Thoracic aorta (tissue), 2 donors: Measurements from ENCODE around the gene COQ10B. TPM values are rescaled to one million over a fixed set of nuclear protein-coding genes. Genes with fewer than 3 reads are reported as not detected.
"Not testable (repeated sequence)": the region's sequence is repeated elsewhere in the genome, so short reads cannot be mapped to it uniquely, and the experiment has no call there.

Source experiments
- ATAC-seq: fragments of 150-250 bp; one replicate; pipeline ENCODE4 v1.8.0; 2017; ENCODE audit warnings: low read depth; ENCODE audit not compliant: insufficient number of reproducible peaks, low FRiP score
- DNase-seq: peaks from one replicate; pipeline ENCODE4 v3.0.0-alpha.2; 2020; ENCODE audit warnings: low spot score
- H3K27ac ChIP-seq, 2 donors: fragments of 200-600 bp; sonication (generic); 1 replicate in 1 of 2; 2 replicates in 1 of 2; pipeline ENCODE4 v1.5.1; 2016; ENCODE audit warnings: mild to moderate bottlenecking in 2 of 2, moderate library complexity in 2 of 2
- H3K27me3 ChIP-seq: fragments of 200-600 bp; sonication (generic); replicated peaks from 2 replicates; pipeline ENCODE4 v1.6.0; 2016; ENCODE audit warnings: mild to moderate bottlenecking; ENCODE audit not compliant: insufficient read depth
- H3K36me3 ChIP-seq: fragments of 200-600 bp; sonication (generic); one replicate; pipeline ENCODE4 v1.5.1; 2016
- H3K4me1 ChIP-seq, 2 donors: fragments of 200-600 bp; sonication (generic); 1 replicate in 1 of 2; 2 replicates in 1 of 2; pipeline versions ENCODE4 v1.5.1 to v1.6.0; 2016; ENCODE audit warnings: low read depth in 2 of 2, mild to moderate bottlenecking in 1 of 2; ENCODE audit not compliant: control insufficient read depth in 1 of 2
- H3K4me3 ChIP-seq: fragments of 200-600 bp; sonication (generic); 2 replicates; pipeline ENCODE4 v1.5.1; 2016; ENCODE audit warnings: mild to moderate bottlenecking
- H3K9me3 ChIP-seq: fragments of 200-600 bp; sonication (generic); 2 replicates; pipeline ENCODE4 v1.5.1; 2016
- total RNA-seq, 2 donors: library from RNA; depleted of rRNA; stranded (reverse); fragments of >200 nt; gene quantifications; one replicate each; pipeline versions ENCODE4 v1.1.0 to v1.2.3, GENCODE V29; 2016
- TF ChIP-seq, protein P1 (sequence below): fragments of 200-600 bp; sonication (generic); IDR thresholded peaks from one replicate; pipeline ENCODE4 v1.5.1; 2019; ENCODE audit warnings: antibody characterized with exemption

COQ10B gene
- total RNA-seq, 2 donors from 2014 or later = 41.6 to 42.8 TPM

DNA sequence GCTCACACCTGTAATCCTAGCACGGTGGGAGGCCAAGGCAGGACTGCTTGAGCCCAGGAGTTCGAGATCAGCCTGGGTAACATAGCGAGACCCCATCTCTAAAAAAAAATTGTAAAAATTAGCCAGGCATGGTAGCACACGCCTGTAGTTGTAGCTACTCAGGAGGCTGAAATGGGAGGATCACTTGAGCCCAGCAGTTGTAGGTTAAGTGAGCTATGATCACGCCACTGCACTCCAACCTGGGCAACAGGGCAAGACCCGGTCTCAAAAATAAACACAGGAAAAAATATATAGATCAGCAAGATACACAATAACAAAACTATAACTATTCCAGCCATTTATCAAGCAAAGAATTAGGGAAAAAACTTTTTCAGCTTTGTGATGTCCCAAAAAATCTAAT, 21.5 kb upstream of the COQ10B start:
- H3K4me3 ChIP-seq = peak overlapping the region; percentile 90
- H3K27ac ChIP-seq = no peak overlapping the region
- H3K4me1 ChIP-seq = peaks cover 66 to 69% of the 10 kb centered on the region in 2 donors
- no peaks in the 10 kb centered on the region for H3K36me3 ChIP-seq
- no peak for ATAC-seq
- TF ChIP-seq, protein P1, sequence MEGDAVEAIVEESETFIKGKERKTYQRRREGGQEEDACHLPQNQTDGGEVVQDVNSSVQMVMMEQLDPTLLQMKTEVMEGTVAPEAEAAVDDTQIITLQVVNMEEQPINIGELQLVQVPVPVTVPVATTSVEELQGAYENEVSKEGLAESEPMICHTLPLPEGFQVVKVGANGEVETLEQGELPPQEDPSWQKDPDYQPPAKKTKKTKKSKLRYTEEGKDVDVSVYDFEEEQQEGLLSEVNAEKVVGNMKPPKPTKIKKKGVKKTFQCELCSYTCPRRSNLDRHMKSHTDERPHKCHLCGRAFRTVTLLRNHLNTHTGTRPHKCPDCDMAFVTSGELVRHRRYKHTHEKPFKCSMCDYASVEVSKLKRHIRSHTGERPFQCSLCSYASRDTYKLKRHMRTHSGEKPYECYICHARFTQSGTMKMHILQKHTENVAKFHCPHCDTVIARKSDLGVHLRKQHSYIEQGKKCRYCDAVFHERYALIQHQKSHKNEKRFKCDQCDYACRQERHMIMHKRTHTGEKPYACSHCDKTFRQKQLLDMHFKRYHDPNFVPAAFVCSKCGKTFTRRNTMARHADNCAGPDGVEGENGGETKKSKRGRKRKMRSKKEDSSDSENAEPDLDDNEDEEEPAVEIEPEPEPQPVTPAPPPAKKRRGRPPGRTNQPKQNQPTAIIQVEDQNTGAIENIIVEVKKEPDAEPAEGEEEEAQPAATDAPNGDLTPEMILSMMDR = no peak
- no peaks in the 10 kb centered on the region for H3K27me3 ChIP-seq
- no peak for DNase-seq
- H3K9me3 ChIP-seq = no peaks in the 10 kb centered on the region

DNA sequence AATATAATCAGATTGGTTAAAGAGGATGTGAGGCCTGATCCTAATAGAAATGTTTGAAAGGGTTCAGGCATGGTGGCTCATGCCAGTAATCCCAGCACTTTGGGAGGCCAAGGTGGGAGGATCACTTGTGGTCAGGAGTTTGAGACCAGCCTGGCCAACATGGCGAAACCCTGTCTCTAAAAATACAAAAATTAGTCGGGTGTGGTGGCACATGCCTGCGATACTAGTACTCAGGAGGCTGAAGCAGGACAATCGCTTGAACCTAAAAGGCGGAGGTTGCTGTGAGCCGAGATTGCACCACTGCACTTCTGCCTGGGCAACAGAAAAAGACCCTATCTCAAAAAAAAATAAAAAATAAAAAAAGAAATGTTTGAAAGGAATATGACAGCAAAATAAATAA, 20.8 kb upstream of the COQ10B start:
- H3K4me1 ChIP-seq = peaks cover 59 to 63% of the 10 kb centered on the region in 2 donors
- H3K36me3 ChIP-seq, H3K9me3 ChIP-seq, DNase-seq, H3K27me3 ChIP-seq, H3K27ac ChIP-seq, ATAC-seq: not testable (repeated sequence)
- peak overlapping the region; percentile 90 for H3K4me3 ChIP-seq

DNA sequence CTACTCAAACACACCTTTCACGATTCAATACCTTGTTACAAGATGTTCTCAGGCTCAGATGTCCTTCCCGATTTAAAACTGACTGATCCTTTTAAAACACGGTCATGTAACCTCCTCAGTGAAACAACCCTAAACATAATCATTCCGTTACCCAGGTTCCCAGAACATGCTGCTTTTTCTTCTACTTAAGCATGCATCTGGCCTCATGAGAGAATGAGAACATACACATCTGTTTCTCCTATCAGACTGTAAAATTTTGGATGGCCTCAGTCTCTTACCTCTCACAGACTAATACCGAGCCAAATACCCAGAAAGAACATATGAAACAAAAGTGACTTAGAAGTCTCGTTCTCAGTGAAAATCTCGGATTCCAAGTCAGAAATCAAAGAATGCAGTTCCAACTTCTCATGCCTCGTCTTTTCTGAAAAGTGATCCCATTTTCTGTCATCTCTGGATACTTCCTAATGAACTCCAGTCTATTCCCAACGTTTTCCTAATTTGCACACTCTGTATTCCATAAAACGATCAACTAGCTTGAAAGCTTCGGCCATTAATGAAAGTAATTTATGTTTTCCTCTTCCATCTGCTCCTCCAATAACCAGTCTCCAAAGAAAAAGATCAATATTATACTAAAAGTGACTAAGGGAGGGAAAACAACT, 19.4 kb upstream of the COQ10B start:
- DNase-seq (no peak), ATAC-seq (no peak)
- Histone ChIP-seq H3K4me3 (peak overlapping the region; percentile 90), H3K27me3 (no peaks in the 10 kb centered on the region), H3K36me3 (no peaks in the 10 kb centered on the region), H3K27ac (peak overlapping the region; percentile 98 to 99), H3K4me1 (peaks cover 46 to 51% of the 10 kb centered on the region in 2 donors), H3K9me3 (no peaks in the 10 kb centered on the region)
- TF ChIP-seq, protein P1 = no peak

- TF ChIP-seq, protein P1 = no peak
- H3K9me3 ChIP-seq = no peaks in the 10 kb centered on the region
- no peaks in the 10 kb centered on the region for H3K36me3 ChIP-seq
- H3K4me3 ChIP-seq = peak within 1 kb of the TSS; percentile 90
- peak; percentile 98 for ATAC-seq
- H3K4me1 ChIP-seq = peaks cover 37 to 43% of the 10 kb centered on the region in 2 donors
- peak within 1 kb of the TSS; percentile 98 to 99 for H3K27ac ChIP-seq
- peak; percentile 94 for DNase-seq
- no peaks in the 10 kb centered on the region for H3K27me3 ChIP-seq
Observed at GRCh38 chr2:197434541-197435513, 18.5 kb upstream of the COQ10B start, which contains the start of gene SF3B1. TSS of gene SF3B1 (minus strand) at chr2:197435028. CDS start at chr2:197434999, 29 bp downstream.

GRCh38 chr2:197435598-197436420, 17.5 kb upstream of the COQ10B start:
- Histone ChIP-seq H3K4me1 (peaks cover 30 to 34% of the 10 kb centered on the region in 2 donors), H3K36me3 (no peaks in the 10 kb centered on the region), H3K4me3 (peak overlapping the region; percentile 90), H3K9me3 (no peaks in the 10 kb centered on the region), H3K27ac (peak overlapping the region; percentile 98 to 99), H3K27me3 (no peaks in the 10 kb centered on the region)
- TF ChIP-seq, protein P1 = no peak
- no peak for DNase-seq
- no peak for ATAC-seq
